ENCODE results near the gene POLR2C. TPM values are rescaled to one million over a fixed set of nuclear protein-coding genes. Genes with fewer than 3 reads are reported as not detected.

The POLR2C gene
- total and polyA plus RNA-seq, 2 of the 13 experiments (the other 11 are each of a cell fraction or from before 2014, with no cell fraction given): 104 to 216 TPM

GRCh38 chr16:57485916-57486857, 23.7 kb downstream of the POLR2C start, which contains the start of gene DOK4 (continued):
- TF ChIP-seq ZSCAN25 (CRISPR knock-in tag; IDR thresholded peaks at IDR 0.05): no peak
- TF ChIP-seq, protein P1, sequence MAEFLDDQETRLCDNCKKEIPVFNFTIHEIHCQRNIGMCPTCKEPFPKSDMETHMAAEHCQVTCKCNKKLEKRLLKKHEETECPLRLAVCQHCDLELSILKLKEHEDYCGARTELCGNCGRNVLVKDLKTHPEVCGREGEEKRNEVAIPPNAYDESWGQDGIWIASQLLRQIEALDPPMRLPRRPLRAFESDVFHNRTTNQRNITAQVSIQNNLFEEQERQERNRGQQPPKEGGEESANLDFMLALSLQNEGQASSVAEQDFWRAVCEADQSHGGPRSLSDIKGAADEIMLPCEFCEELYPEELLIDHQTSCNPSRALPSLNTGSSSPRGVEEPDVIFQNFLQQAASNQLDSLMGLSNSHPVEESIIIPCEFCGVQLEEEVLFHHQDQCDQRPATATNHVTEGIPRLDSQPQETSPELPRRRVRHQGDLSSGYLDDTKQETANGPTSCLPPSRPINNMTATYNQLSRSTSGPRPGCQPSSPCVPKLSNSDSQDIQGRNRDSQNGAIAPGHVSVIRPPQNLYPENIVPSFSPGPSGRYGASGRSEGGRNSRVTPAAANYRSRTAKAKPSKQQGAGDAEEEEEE (CRISPR knock-in tag; IDR thresholded peaks at IDR 0.05; ENCODE audit: borderline replicate concordance): no peak
- TF ChIP-seq, protein P2, sequence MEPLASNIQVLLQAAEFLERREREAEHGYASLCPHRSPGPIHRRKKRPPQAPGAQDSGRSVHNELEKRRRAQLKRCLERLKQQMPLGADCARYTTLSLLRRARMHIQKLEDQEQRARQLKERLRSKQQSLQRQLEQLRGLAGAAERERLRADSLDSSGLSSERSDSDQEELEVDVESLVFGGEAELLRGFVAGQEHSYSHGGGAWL (CRISPR knock-in tag; IDR thresholded peaks at IDR 0.05): peak; percentile 27; the same call in 1 of the 2 replicates
- no peak for TF ChIP-seq ZNF737 (CRISPR knock-in tag; IDR thresholded peaks at IDR 0.05; ENCODE audit: borderline replicate concordance)
- TF ChIP-seq, protein P3, sequence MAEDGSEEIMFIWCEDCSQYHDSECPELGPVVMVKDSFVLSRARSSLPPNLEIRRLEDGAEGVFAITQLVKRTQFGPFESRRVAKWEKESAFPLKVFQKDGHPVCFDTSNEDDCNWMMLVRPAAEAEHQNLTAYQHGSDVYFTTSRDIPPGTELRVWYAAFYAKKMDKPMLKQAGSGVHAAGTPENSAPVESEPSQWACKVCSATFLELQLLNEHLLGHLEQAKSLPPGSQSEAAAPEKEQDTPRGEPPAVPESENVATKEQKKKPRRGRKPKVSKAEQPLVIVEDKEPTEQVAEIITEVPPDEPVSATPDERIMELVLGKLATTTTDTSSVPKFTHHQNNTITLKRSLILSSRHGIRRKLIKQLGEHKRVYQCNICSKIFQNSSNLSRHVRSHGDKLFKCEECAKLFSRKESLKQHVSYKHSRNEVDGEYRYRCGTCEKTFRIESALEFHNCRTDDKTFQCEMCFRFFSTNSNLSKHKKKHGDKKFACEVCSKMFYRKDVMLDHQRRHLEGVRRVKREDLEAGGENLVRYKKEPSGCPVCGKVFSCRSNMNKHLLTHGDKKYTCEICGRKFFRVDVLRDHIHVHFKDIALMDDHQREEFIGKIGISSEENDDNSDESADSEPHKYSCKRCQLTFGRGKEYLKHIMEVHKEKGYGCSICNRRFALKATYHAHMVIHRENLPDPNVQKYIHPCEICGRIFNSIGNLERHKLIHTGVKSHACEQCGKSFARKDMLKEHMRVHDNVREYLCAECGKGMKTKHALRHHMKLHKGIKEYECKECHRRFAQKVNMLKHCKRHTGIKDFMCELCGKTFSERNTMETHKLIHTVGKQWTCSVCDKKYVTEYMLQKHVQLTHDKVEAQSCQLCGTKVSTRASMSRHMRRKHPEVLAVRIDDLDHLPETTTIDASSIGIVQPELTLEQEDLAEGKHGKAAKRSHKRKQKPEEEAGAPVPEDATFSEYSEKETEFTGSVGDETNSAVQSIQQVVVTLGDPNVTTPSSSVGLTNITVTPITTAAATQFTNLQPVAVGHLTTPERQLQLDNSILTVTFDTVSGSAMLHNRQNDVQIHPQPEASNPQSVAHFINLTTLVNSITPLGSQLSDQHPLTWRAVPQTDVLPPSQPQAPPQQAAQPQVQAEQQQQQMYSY (CRISPR knock-in tag; IDR thresholded peaks at IDR 0.05): peak; percentile 77
- TF ChIP-seq EHMT2 (IDR thresholded peaks at IDR 0.05; ENCODE audit: borderline replicate concordance, low read depth, low read length): no peak
- TF ChIP-seq MYPOP (CRISPR knock-in tag; IDR thresholded peaks at IDR 0.05): 0 out of 2 replicates have a peak, but pooled peaks have one; percentile 42
- TF ChIP-seq ZNF691 (CRISPR knock-in tag; IDR thresholded peaks at IDR 0.05; ENCODE audit: borderline replicate concordance, low read depth): no peak; the same call in 1 of the 2 replicates
- no peak for TF ChIP-seq ZNF713 (CRISPR knock-in tag; IDR thresholded peaks at IDR 0.05)
- TF ChIP-seq ZSCAN31 (CRISPR knock-in tag; IDR thresholded peaks at IDR 0.05; ENCODE audit: low read depth): peak; percentile 62; the same call in 1 of the 2 replicates
- TF ChIP-seq, protein P4, sequence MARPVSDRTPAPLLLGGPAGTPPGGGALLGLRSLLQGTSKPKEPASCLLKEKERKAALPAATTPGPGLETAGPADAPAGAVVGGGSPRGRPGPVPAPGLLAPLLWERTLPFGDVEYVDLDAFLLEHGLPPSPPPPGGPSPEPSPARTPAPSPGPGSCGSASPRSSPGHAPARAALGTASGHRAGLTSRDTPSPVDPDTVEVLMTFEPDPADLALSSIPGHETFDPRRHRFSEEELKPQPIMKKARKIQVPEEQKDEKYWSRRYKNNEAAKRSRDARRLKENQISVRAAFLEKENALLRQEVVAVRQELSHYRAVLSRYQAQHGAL (CRISPR knock-in tag; IDR thresholded peaks at IDR 0.05; ENCODE audit: not compliant biosample characterization): no peak
- no peak for TF ChIP-seq ATF6 (CRISPR knock-in tag; conservative IDR thresholded peaks at IDR 0.05)
- 0 out of 2 replicates have a peak, but pooled peaks have one; percentile 26 for TF ChIP-seq PRMT3 (CRISPR knock-in tag; IDR thresholded peaks at IDR 0.05; ENCODE audit: borderline replicate concordance, low read depth)
- TF ChIP-seq PHF8 (CRISPR knock-in tag; IDR thresholded peaks at IDR 0.05): no peak
- TF ChIP-seq SKI (IDR thresholded peaks at IDR 0.05; ENCODE audit: partially characterized antibody): peak; percentile 58
